Activated naive CD8-positive, alpha-beta T cell treated with anti-CD3 and anti-CD28 coated beads, Interleukin-2, amount 50 U/mL, for 24 hours (primary cell): ENCODE data around the gene NIPAL1.
A peak's percentile ranks its signal among the peaks of the same experiment; 100 is the strongest.
"Not testable (repeated sequence)": the region's sequence is repeated elsewhere in the genome, so short reads cannot be mapped to it uniquely, and the experiment has no call there.

ENCODE experiments used
- ATAC-seq: fragments of 150-1000 bp; cut with Tn5 transposase; one replicate; pipeline ENCODE4 v1.10.0; 2021
- DNase-seq: peaks from one replicate; pipeline ENCODE4 v3.0.0; 2021
- H3K27ac Mint-ChIP-seq: one replicate; pipeline ENCODE4 v1.8.0; 2021; ENCODE audit warnings: mild to moderate bottlenecking, mixed read lengths
- H3K27me3 Mint-ChIP-seq: one replicate; pipeline ENCODE4 v1.8.0; 2021; ENCODE audit warnings: mixed read lengths
- H3K36me3 Mint-ChIP-seq: one replicate; pipeline ENCODE4 v1.8.0; 2021; ENCODE audit warnings: low read depth, mixed read lengths
- H3K4me1 Mint-ChIP-seq: one replicate; pipeline ENCODE4 v1.8.0; 2021; ENCODE audit warnings: mixed read lengths
- H3K4me3 Mint-ChIP-seq: one replicate; pipeline ENCODE4 v1.8.0; 2021; ENCODE audit warnings: mild to moderate bottlenecking, moderate library complexity, mixed read lengths
- H3K9me3 Mint-ChIP-seq: one replicate; pipeline ENCODE4 v1.8.0; 2021; ENCODE audit warnings: mixed read lengths

The NIPAL1 gene

GRCh38 chr4:48016141-48017107 is at the start of gene NIPAL1, which contains the start of gene CNGA1:
Gene NIPAL1, plus strand, starts transcription at chr4:48016772. Its CDS starts 68 bp downstream, at chr4:48016840.
Gene CNGA1, minus strand, starts transcription at chr4:48016681. Its CDS starts 63,992 bp downstream, at chr4:47952689.
- Mint-ChIP-seq H3K4me1 (peaks cover 27% of the 10 kb centered on the region), H3K27ac (peak within 1 kb of the TSS; percentile 66)
- peak; percentile 80 for DNase-seq

GRCh38 chr4:47968847-47969246 is 47.7 kb upstream of the NIPAL1 start:
- H3K9me3 Mint-ChIP-seq = peaks cover 4% of the 10 kb centered on the region
- no peaks in the 10 kb centered on the region for H3K36me3 Mint-ChIP-seq
- DNase-seq (no peak), ATAC-seq (no peak)
- H3K4me3 Mint-ChIP-seq = no peak overlapping the region
- no peak overlapping the region for H3K27ac Mint-ChIP-seq
- H3K4me1 Mint-ChIP-seq = no peaks in the 10 kb centered on the region
- H3K27me3 Mint-ChIP-seq = peaks cover 4% of the 10 kb centered on the region

More at GRCh38 chr4:48016141-48017107, at the start of gene NIPAL1, which contains the start of gene CNGA1:
- H3K36me3 Mint-ChIP-seq = no peaks in the 10 kb centered on the region
- ATAC-seq = peak; percentile 85
- H3K9me3 Mint-ChIP-seq = no peaks in the 10 kb centered on the region
- peak within 1 kb of the TSS; percentile 82 for H3K4me3 Mint-ChIP-seq
- H3K27me3 Mint-ChIP-seq = peaks cover 7% of the 10 kb centered on the region

GRCh38 chr4:47972181-47972580 is 44.4 kb upstream of the NIPAL1 start:
- H3K27me3 Mint-ChIP-seq = peaks cover 2% of the 10 kb centered on the region
- ATAC-seq (no peak), DNase-seq (no peak)
- no peak overlapping the region for H3K4me3 Mint-ChIP-seq
- H3K27ac Mint-ChIP-seq = no peak overlapping the region
- H3K36me3 Mint-ChIP-seq = no peaks in the 10 kb centered on the region
- H3K9me3 Mint-ChIP-seq = peaks cover 4% of the 10 kb centered on the region
- H3K4me1 Mint-ChIP-seq = no peaks in the 10 kb centered on the region

GRCh38 chr4:47972721-47973120 is 43.9 kb upstream of the NIPAL1 start:
- no peak overlapping the region for H3K27ac Mint-ChIP-seq
- DNase-seq = no peak
- H3K27me3 Mint-ChIP-seq = no peaks in the 10 kb centered on the region
- no peak overlapping the region for H3K4me3 Mint-ChIP-seq
- H3K4me1 Mint-ChIP-seq = no peaks in the 10 kb centered on the region
- H3K36me3 Mint-ChIP-seq = no peaks in the 10 kb centered on the region
- no peak for ATAC-seq
- H3K9me3 Mint-ChIP-seq = peaks cover 4% of the 10 kb centered on the region

GRCh38 chr4:47974566-47974965 is 42.0 kb upstream of the NIPAL1 start:
- Mint-ChIP-seq H3K4me1 (no peaks in the 10 kb centered on the region), H3K9me3 (peaks cover 4% of the 10 kb centered on the region), H3K27ac (no peak overlapping the region), H3K27me3 (no peaks in the 10 kb centered on the region), H3K4me3 (no peak overlapping the region), H3K36me3 (no peaks in the 10 kb centered on the region)
- DNase-seq (no peak), ATAC-seq (no peak)

- Mint-ChIP-seq H3K36me3 (peaks cover 3% of the 10 kb centered on the region), H3K4me1 (peaks cover 10% of the 10 kb centered on the region), H3K4me3 (no peak overlapping the region), H3K27me3 (peaks cover 2% of the 10 kb centered on the region), H3K27ac (no peak overlapping the region), H3K9me3 (peaks cover 30% of the 10 kb centered on the region)
- no peak for DNase-seq
- no peak for ATAC-seq
These were observed 26.4 kb upstream of the NIPAL1 start for GRCh38 chr4:47990145-47990544.

GRCh38 chr4:47992475-47992874 is 24.1 kb upstream of the NIPAL1 start:
- H3K36me3 Mint-ChIP-seq, H3K4me3 Mint-ChIP-seq, DNase-seq, H3K27me3 Mint-ChIP-seq, ATAC-seq, H3K27ac Mint-ChIP-seq: not testable (repeated sequence)
- peaks cover 30% of the 10 kb centered on the region for H3K9me3 Mint-ChIP-seq
- H3K4me1 Mint-ChIP-seq = peaks cover 10% of the 10 kb centered on the region

- peaks cover 14% of the 10 kb centered on the region for H3K9me3 Mint-ChIP-seq
- no peaks in the 10 kb centered on the region for H3K27me3 Mint-ChIP-seq
- no peak overlapping the region for H3K4me3 Mint-ChIP-seq
- no peak overlapping the region for H3K27ac Mint-ChIP-seq
- ATAC-seq (no peak), DNase-seq (no peak)
- H3K4me1 Mint-ChIP-seq = peaks cover 10% of the 10 kb centered on the region
- peaks cover 3% of the 10 kb centered on the region for H3K36me3 Mint-ChIP-seq
These were observed 20.6 kb upstream of the NIPAL1 start for GRCh38 chr4:47996021-47996420.

- no peak for DNase-seq
- Mint-ChIP-seq H3K4me3 (no peak overlapping the region), H3K4me1 (no peaks in the 10 kb centered on the region), H3K9me3 (peaks cover 14% of the 10 kb centered on the region), H3K27ac (no peak overlapping the region), H3K27me3 (no peaks in the 10 kb centered on the region), H3K36me3 (peaks cover 7% of the 10 kb centered on the region)
- no peak for ATAC-seq
These were observed 14.3 kb upstream of the NIPAL1 start for GRCh38 chr4:48002267-48002666.

- DNase-seq = peak; percentile 39
- H3K27me3 Mint-ChIP-seq, H3K4me1 Mint-ChIP-seq, H3K36me3 Mint-ChIP-seq, ATAC-seq, H3K27ac Mint-ChIP-seq, H3K4me3 Mint-ChIP-seq: not testable (repeated sequence)
- peaks cover 16% of the 10 kb centered on the region for H3K9me3 Mint-ChIP-seq
These were observed 13.0 kb upstream of the NIPAL1 start for GRCh38 chr4:48003568-48003967.

GRCh38 chr4:48005781-48006180 is 10.8 kb upstream of the NIPAL1 start:
- Mint-ChIP-seq H3K9me3 (peaks cover 12% of the 10 kb centered on the region), H3K27me3 (no peaks in the 10 kb centered on the region), H3K4me3 (no peak overlapping the region), H3K36me3 (peaks cover 9% of the 10 kb centered on the region), H3K4me1 (no peaks in the 10 kb centered on the region), H3K27ac (no peak overlapping the region)
- DNase-seq = no peak
- no peak for ATAC-seq

- peaks cover 2% of the 10 kb centered on the region for H3K27me3 Mint-ChIP-seq
- no peak overlapping the region for H3K27ac Mint-ChIP-seq
- no peak for DNase-seq
- H3K9me3 Mint-ChIP-seq = peaks cover 12% of the 10 kb centered on the region
- ATAC-seq = no peak
- no peaks in the 10 kb centered on the region for H3K4me1 Mint-ChIP-seq
- H3K4me3 Mint-ChIP-seq = no peak overlapping the region
- H3K36me3 Mint-ChIP-seq = peaks cover 9% of the 10 kb centered on the region
These were observed 8.5 kb upstream of the NIPAL1 start for GRCh38 chr4:48008021-48008596.

GRCh38 chr4:48010906-48011305 is 5.7 kb upstream of the NIPAL1 start:
- H3K4me3 Mint-ChIP-seq, H3K4me1 Mint-ChIP-seq, H3K27ac Mint-ChIP-seq, ATAC-seq, H3K9me3 Mint-ChIP-seq, H3K27me3 Mint-ChIP-seq, DNase-seq, H3K36me3 Mint-ChIP-seq: not testable (repeated sequence)

- Mint-ChIP-seq H3K4me1 (peaks cover 6% of the 10 kb centered on the region), H3K27ac (no peak overlapping the region), H3K4me3 (no peak overlapping the region), H3K9me3 (peaks cover 3% of the 10 kb centered on the region), H3K27me3 (peaks cover 5% of the 10 kb centered on the region), H3K36me3 (peaks cover 4% of the 10 kb centered on the region)
- DNase-seq (no peak), ATAC-seq (no peak)
These were observed 4.8 kb upstream of the NIPAL1 start for GRCh38 chr4:48011722-48012121.

- no peak for DNase-seq
- Mint-ChIP-seq H3K9me3 (no peaks in the 10 kb centered on the region), H3K4me1 (peaks cover 14% of the 10 kb centered on the region), H3K27ac (no peak overlapping the region), H3K36me3 (no peaks in the 10 kb centered on the region), H3K27me3 (peaks cover 5% of the 10 kb centered on the region), H3K4me3 (no peak overlapping the region)
- no peak for ATAC-seq
These were observed 3.7 kb upstream of the NIPAL1 start for GRCh38 chr4:48012824-48013223.
